ENCODE data around the gene LRRC32. TPM values are rescaled to one million over a fixed set of nuclear protein-coding genes. Genes with fewer than 3 reads are reported as not detected.

LRRC32 gene
- total and polyA plus RNA-seq, 4 donors = 38.3 to 159 (median 85.2) TPM

DNA sequence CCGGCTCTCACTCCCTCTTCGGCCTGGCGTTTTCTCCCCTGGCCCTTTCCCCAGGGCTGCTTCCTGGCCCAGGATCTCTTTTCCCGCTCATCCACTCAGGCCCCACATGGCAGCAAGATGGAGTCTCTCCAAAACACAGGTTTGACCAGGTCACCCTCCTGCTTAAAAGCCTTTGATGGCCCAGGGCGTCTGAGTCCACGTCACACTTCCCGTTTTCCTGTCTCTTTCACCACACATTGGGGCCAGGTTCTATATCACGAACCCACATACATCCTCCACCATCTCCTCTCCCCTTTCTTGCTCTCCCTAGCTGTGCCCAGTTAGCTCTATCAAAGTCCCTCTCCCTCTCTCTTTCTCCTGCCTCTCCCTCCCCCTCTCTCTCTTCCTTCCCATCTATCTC is 7.8 kb upstream of the LRRC32 start:
- H3K27me3 ChIP-seq (ENCODE audit: control insufficient read depth in 3 of 3, insufficient read depth in 3 of 3, low read length in 2 of 3) = no peaks in the 10 kb centered on the region
- TF ChIP-seq, protein P1, sequence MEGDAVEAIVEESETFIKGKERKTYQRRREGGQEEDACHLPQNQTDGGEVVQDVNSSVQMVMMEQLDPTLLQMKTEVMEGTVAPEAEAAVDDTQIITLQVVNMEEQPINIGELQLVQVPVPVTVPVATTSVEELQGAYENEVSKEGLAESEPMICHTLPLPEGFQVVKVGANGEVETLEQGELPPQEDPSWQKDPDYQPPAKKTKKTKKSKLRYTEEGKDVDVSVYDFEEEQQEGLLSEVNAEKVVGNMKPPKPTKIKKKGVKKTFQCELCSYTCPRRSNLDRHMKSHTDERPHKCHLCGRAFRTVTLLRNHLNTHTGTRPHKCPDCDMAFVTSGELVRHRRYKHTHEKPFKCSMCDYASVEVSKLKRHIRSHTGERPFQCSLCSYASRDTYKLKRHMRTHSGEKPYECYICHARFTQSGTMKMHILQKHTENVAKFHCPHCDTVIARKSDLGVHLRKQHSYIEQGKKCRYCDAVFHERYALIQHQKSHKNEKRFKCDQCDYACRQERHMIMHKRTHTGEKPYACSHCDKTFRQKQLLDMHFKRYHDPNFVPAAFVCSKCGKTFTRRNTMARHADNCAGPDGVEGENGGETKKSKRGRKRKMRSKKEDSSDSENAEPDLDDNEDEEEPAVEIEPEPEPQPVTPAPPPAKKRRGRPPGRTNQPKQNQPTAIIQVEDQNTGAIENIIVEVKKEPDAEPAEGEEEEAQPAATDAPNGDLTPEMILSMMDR (IDR thresholded peaks at IDR 0.05; ENCODE audit: control extremely low read depth, extremely low read depth) = no peak
- peaks cover 0 to 7% (median 3%) of the 10 kb centered on the region in 5 donors for H3K4me1 ChIP-seq (ENCODE audit: control insufficient read depth in 5 of 5, insufficient read depth in 5 of 5, low read length in 5 of 5)
- no peak overlapping the region for H3K9ac ChIP-seq (ENCODE audit: insufficient read depth in 1 of 2, low read length in 2 of 2)
- WGBS, 2 donors = 43 to 60% methylated on average over 8 of the region's 8 CpGs
- no peak for DNase-seq
- no peaks in the 10 kb centered on the region for H3K9me3 ChIP-seq (ENCODE audit: control insufficient read depth in 4 of 4, insufficient read depth in 3 of 4, low read length in 3 of 4)
- no peak overlapping the region for H3K4me3 ChIP-seq
- ATAC-seq (ENCODE audit: insufficient read depth, low FRiP score) = no peak
- no peaks in the 10 kb centered on the region for H3K36me3 ChIP-seq (ENCODE audit: control insufficient read depth in 4 of 4, insufficient read depth in 4 of 4, low read length in 4 of 4)
- no peak overlapping the region for H3K27ac ChIP-seq (ENCODE audit: low read depth in 1 of 2, low read length in 1 of 2)

DNA sequence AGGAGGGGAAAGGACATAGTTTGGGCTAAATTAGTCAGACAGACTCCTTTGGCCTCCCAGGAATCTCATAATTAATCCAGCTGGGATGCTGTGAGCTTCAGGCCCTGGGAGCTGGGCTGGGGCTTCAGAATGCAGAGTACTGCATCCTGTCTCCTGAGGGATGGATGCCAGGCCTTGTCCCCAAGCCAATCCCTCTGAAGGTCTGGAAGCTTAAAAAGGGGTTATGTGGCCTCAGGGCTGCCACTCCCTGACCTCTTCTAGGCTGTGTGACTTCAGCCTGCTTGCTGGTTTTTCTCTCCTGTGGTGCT is 6.9 kb upstream of the LRRC32 start:
- no peak overlapping the region for H3K9ac ChIP-seq (ENCODE audit: insufficient read depth in 1 of 2, low read length in 2 of 2)
- no peaks in the 10 kb centered on the region for H3K9me3 ChIP-seq (ENCODE audit: control insufficient read depth in 4 of 4, insufficient read depth in 3 of 4, low read length in 3 of 4)
- H3K27ac ChIP-seq (ENCODE audit: low read depth in 1 of 2, low read length in 1 of 2) = no peak overlapping the region
- H3K4me3 ChIP-seq = no peak overlapping the region
- TF ChIP-seq, protein P1 (IDR thresholded peaks at IDR 0.05; ENCODE audit: control extremely low read depth, extremely low read depth) = no peak
- H3K4me1 ChIP-seq (ENCODE audit: control insufficient read depth in 5 of 5, insufficient read depth in 5 of 5, low read length in 5 of 5) = peaks cover 0 to 12% (median 6%) of the 10 kb centered on the region in 5 donors
- ATAC-seq (ENCODE audit: insufficient read depth, low FRiP score) (no peak), DNase-seq (no peak)
- H3K27me3 ChIP-seq (ENCODE audit: control insufficient read depth in 3 of 3, insufficient read depth in 3 of 3, low read length in 2 of 3) = no peaks in the 10 kb centered on the region
- H3K36me3 ChIP-seq (ENCODE audit: control insufficient read depth in 4 of 4, insufficient read depth in 4 of 4, low read length in 4 of 4) = no peaks in the 10 kb centered on the region

DNA sequence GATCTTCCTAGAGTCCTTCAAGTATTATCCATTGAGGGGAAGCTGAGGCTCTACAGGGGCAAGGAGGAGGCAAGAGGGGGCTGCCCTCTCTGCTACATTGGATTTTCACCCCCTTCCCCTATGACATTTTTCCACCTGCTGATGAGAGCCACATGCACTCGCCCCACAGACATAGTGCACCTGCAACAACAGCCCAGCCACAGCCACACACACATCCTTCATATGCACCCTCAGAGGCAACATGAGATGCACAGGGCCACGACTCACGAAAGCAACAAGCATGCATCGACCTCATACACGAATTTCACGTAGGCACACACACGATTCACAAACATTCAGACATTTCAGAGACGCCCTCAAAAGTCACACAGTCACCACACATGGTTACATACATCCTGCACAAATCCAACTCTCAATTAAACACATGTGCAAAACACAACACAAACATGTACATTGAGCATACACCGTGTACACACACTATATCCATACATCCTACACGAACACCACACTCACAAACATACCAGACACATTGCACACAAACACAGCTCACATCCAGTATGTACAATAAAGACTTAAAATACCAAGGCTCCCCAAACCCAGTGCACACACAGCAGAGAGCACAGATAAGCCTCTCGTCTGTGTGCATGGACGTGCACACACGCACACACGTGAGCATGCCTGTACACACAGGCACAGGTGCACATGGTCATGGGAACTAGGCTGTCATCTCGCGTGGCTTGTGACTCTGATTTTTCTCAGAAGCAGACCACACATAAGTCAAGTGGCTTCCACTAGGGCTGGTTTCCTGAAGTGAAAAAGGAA is 6.3 kb upstream of the LRRC32 start:
- Histone ChIP-seq H3K4me1 (ENCODE audit: control insufficient read depth in 5 of 5, insufficient read depth in 5 of 5, low read length in 5 of 5) (peaks cover 0 to 12% (median 6%) of the 10 kb centered on the region in 5 donors), H3K9me3 (ENCODE audit: control insufficient read depth in 4 of 4, insufficient read depth in 3 of 4, low read length in 3 of 4) (no peaks in the 10 kb centered on the region), H3K27ac (ENCODE audit: low read depth in 1 of 2, low read length in 1 of 2) (no peak overlapping the region), H3K4me3 (no peak overlapping the region), H3K9ac (ENCODE audit: insufficient read depth in 1 of 2, low read length in 2 of 2) (no peak overlapping the region), H3K36me3 (ENCODE audit: control insufficient read depth in 4 of 4, insufficient read depth in 4 of 4, low read length in 4 of 4) (no peaks in the 10 kb centered on the region), H3K27me3 (ENCODE audit: control insufficient read depth in 3 of 3, insufficient read depth in 3 of 3, low read length in 2 of 3) (no peaks in the 10 kb centered on the region)
- ATAC-seq (ENCODE audit: insufficient read depth, low FRiP score) (no peak), DNase-seq (no peak)
- TF ChIP-seq, protein P1 (IDR thresholded peaks at IDR 0.05; ENCODE audit: control extremely low read depth, extremely low read depth) = no peak
- 83 to 84% methylated on average over 16 of the region's 16 CpGs for WGBS, 2 donors
